GM19025 (cell line): Measurements from ENCODE around the gene MTMR10.

ENCODE experiments used
- ATAC-seq: cut with Tn5 transposase; IDR thresholded peaks from one replicate; pipeline ENCODE4 v1.9.1; 2021; ENCODE audit warnings: mild to moderate bottlenecking, low read depth, moderate library complexity; ENCODE audit not compliant: unreplicated experiment

MTMR10 gene

DNA sequence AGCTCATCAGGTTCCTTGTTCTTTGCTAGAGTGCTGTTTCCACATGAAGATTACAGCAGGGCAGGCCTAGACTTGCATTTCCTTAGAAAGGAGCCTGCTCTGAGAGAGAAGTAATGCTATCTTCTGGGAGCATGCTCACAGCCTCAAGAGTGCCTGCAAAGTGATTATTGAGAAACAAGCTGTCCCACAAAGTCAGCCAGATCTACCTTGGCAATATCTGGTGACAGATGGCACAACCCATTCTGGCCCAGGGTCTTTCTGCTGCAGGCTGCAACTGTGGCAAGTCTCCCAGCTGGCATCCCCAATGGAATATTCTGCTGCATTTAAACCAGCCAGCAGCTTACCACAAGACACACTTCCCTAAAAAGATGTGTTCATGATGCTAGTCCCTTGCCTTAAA lies 29.3 kb downstream of the MTMR10 start:
- no peak for ATAC-seq

DNA sequence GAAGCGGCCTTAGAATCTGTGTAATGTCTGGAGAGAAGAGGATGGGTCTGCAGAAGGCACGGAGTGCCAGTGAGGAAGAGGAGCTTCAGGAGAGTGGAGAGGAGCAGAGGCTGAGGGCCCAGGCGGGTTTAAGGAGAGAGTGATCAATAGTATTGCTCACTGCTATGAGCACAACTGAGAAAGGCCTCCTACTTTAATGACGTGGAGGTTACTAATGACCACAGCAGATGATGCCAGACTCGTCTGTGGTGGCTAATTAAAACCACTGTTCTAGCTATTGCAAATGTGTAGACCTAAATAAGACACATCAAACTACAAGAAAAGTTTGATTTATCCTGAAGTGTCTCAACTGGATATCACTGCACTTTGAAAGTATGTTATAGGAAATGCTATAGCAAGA lies 33.2 kb downstream of the MTMR10 start:
- no peak for ATAC-seq

DNA sequence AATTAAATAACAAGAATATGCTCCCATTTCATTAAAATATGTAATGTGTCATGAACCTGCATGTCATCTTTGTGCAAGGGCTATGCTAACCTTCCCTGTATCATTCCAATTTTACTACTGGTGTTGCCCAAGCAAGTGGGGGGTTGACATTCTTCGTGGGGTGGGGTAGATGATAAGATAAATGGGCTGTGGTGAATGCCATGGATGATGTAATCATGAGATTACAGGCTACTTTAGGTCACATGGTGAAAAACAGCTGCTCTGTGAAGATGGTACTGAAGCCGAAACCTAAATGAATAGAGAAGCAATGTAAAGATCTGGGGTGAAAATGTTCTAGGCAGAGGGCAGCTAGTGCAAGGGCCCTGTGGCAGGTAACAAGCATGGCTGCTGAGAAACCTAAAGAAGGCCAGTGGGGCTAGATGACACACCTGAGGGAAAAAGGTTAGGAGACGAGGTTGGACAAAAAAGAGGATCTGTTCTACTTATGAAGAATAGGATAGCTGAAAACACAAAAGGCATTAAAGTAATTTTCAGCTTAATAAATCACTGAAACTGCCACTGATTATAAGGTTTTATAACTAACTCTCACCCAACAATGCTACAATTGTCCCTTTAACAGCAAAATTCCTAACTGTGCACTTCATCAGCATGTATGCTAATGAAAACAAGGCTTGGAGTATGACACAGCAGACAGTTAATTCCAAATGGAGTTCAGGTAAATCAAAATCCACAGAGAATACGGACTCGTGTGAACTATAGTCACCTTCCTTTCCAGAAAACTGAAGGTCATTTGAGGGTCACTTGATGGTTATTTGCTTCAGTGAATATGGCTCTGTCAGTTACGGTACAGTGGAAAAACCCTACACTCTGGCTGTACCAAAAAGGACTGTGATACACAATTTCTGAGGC lies 35.0 kb downstream of the MTMR10 start:
- no peak for ATAC-seq

DNA sequence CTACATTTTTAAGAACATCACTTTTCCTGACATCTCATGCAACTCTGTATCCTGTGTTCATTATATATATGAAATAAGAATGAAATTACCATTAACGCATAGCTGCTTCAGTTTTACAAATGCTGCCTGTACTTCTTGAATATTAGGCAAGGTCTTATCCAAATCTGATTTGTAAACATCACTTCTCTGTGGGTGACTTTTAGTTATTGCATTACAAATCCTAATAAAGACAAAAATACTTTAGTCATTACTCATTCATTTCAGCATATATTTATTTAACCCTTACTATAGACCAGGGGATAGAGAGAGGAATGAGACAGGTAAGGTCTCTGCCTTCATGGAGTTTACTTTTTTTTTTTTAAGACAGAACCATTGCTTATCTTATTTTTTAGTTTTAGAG lies 36.8 kb downstream of the MTMR10 start:
- no peak for ATAC-seq

DNA sequence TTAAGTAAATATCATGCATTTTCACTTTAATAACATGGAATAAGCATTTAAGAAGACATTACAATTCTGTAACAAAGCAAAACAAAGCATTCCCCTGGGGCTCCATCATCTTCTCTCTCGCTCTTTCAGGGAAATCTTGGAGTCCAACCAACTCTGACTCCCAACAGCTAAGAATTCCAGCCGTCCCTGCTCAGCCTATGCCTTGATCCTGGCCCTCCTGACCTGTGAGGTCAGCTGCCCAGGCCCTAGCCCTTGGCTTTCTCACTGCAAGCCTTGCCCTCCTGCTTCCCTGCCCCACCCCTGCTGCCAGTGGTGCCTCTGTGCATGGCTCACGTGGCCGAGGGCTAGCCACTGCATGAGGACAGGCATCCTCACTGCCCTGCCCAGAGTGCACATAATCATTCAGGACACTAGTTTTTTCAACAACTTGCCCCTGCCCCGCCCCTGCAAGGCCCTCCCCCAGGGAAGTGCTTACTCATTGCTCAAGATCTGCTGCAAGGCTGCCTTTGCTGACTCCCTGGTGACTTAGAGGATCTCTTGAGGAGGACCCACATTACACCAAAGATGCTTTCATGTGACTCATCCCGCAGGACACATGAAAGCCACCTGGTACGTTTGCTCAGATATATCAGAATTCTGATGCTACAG lies 37.6 kb downstream of the MTMR10 start:
- no peak for ATAC-seq

DNA sequence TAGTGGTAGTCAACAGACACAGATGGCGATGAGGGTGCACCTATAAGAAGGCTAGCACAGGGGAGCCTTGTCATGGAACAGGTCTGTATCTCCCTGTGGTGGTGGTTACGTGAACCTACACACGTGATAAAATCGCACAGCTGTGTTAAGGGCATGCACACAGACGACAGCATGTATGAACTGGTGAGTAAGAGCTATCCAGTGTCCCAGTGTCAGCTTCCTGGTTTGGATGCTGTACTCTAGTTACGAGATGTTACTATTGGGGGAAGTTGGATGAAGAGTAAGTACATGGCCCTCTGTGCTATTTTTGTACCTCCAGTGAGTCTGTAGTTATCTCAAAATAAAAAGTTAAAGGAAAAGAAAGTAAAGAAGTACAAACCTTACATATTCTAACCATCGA lies 38.2 kb downstream of the MTMR10 start:
- no peak for ATAC-seq

DNA sequence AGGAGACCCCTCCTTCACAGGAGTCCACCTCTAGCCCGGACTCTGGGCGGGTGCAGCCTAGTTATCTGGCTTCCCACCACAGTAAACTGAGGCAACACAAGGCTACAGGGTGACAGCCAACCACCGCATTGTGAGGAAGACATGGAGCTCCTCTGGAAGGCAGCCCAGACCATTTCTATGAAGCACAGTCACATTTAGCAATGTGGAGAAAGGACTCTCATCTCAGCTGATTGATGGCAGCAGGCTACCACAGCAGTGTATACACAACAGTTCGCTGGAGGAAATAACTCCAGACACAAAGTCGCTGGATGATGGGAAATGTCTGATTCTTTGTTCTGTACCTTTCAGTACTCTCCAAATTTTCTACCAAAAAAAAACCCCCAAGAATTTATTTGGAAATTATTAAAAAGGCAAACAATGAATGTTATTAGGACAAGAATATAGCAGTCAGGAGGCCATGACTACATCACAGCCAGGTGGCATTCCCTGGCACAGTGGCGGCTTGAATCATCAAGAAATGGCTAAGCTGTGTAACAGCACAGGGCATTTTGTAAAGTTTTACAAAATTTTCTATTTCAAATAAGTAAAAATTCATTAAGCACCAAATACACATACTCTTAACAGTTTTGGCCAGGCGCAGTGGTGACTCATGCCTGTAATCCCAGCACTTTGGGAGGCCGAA lies 47.6 kb downstream of the MTMR10 start:
- ATAC-seq = no peak

DNA sequence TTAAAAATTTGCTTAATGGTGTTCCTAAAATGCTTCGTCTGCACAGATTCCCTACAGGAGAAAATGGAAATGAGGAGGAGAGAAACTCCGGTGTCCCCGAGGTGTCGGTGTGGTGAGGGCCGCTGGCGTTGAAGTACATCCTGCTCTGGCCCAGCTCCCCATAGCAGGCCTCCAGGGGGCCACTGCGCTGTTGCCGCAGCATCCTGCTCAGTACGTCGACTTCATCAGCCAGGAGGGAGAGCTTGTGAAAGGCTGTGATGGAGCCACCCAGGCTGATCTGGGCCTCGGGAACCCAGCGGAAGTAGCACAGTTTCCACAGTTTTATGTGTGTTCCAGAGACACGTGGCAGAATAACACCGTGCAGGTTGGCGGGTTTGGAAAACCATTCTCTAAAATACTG lies 49.9 kb downstream of the MTMR10 start:
- ATAC-seq = no peak

DNA sequence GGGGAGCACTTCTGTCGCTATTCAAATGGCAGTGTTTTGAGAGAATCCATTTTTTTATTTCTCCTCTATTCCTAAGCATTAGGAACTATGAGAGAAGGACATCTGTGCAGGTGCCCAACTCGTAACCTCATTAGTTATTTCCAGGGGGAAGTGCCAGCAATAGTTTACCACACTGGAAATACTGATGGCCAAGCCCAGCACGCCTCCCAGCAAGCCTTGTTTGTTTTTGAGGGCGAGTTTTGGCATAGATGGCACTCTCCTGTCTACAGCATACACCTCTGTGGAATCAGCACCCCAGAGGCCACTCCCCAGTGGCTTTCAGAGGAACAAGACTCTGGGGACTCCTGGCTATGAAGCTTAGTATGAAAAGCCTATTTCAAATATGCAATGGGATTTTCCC lies 51.1 kb downstream of the MTMR10 start:
- ATAC-seq = no peak

DNA sequence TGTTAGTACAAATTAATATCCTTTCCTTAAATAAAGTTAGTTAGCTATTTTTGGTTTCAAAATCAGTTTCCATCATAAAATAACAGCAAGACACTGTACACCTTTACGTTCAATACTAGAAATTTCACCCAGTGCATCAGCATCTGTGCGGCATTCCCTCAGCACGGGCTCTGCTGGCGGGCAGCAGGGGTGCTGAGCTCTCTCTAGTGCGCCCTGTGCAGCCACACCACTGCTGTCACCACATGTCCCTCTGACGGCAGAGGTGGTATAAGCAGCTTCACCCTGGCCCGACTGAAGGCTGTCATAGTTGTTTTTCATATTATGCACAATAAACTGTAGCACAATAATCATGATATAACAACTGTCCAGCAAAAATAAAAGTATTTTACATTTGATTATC lies 52.3 kb downstream of the MTMR10 start:
- ATAC-seq = no peak

DNA sequence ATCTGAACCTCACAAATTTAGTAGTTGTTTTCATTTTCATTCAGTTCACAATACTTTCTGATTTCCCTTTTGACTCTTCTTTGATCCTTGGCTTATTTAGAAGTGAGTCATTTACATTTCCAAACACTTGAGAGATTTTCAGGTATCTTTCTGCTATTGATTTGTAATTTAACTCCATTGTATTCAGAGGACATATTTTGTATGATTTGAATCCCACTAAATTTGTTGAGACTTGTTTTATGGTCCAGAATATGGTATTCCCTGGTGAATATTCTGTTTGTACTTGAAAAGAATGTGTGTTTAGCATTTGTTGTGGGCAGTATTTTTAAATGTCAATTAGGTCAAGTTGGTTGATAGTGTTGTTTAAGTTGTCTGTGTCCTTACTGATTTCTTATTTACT lies 58.1 kb downstream of the MTMR10 start:
- ATAC-seq = no peak

DNA sequence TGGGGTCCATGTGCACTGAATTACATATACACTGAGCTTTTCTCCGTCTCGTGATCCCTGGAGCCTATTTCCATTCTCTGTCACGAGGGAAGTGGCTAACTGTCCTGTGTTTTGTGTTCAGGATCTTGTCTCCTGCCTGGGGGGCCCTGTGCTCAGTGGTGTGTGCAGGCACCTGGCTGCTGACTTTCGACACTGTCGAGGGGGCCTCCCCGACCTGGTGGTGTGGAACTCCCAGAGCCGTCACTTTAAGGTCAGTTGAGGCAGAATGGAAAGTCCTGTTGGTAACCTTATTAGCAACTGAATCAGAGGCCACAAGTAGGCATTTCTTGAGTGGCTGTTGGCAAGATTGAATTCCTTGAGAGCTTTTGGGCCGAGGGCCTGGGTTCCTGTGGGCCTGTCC lies 61.0 kb downstream of the MTMR10 start:
- no peak for ATAC-seq

DNA sequence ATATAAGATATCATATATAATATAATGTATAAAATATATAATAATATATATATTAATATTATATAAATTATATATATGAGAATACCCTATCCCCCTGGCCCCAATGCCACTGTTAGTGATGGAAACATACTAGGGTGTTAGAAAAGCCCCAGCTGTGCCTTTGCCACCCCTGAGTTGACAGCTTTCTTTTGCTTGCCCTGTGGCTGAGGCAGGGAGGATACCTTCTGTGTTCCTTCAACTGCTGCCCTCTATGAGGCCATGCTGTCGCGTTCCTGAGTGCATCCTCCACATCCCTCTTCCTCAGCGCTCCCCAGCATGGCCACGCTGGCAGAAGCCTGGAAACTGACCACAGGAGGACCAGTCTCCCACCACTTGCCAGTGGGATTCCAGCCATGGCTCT lies 61.4 kb downstream of the MTMR10 start:
- ATAC-seq = no peak

DNA sequence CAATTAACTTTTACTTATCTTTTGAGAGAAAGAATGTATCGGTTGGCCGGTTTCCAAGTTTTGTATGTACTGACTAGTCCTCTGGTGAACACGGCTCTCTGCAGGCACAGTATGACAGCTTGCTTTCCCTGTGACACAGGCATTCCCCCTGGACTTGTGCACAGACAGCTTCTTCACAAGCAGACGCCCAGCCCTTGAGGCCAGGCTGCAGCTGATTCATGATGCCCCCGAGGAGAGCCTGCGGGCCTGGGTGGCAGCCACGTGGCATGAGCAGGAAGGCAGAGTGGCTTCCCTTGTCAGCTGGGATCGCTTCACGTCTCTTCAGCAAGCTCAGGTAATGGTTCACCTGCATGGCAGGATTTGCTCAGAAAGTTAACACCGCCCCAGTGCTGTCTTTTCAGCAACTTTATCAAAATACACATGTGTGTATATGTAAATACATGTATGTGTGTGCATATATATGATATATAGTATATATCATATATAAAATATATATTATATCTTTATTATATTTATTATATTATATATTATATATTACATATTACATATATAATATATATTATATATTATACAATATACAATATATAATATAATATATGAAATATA lies 62.3 kb downstream of the MTMR10 start:
- no peak for ATAC-seq

DNA sequence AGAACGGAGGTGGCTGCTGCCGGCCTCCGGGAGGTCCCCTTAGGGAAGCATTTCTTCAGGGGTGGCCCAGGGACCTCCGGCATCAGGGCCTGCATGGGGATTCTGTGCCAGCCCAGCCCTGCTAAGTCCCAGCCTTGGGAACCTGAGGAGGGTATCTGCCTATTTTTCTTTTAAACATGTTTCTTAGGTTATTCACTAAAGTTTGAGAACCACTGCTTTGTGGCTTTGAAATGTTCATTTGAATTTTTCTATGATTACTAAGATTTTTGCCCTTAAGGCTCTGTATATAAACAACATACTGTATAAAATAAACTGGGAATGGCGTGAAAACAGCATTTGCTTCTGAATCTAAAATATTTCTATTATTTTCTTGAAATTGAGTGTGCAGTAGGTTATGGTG lies 63.4 kb downstream of the MTMR10 start:
- ATAC-seq = no peak

DNA sequence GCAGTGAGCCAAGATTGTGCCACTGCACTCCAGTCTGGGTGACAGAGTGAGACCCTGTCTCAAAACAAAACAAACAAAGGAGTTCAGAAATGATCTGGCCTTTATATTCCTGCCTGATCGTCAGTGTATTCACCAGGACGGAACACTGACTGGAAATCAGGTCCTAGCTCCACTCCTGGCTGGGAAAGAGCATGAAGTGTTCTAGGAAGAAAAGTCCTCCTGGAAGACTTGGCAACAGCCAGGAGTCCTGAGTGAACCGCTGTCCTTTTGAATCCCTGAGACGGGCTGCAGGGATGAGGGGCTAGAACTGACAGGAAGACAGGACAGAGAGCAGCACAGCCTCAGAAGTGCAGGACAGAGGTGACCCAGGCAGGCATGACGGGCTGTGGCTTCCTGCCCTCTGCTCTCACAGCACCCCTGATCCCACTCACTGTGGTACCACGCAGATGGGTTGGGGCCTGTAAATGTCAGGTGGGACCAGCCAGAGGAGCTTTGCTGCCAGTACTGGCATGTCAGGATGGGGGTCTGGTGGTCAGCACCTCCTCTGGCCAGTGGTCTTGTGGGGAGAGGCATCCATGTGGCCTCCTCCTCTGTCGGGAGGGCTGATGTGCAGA lies 64.2 kb downstream of the MTMR10 start:
- no peak for ATAC-seq

DNA sequence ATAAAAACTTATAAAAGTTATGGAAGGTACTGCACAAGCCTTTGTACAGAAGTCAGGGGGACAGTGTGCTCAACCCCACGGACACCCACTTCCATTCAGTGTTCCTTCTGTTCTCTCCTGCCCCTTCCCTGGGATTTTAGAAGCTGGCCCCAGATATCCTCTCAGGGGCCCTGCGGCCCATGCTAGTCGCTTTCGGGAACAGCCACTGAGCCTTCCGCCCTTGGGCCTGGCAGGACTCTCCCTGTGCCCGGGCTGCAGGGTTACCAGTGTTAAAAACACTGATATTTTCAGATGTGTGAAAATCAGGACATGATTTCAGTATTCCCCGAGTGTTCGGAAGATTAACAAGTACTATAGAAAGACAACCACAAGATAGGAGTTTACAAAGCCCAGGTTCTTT lies 65.3 kb downstream of the MTMR10 start:
- ATAC-seq = no peak

DNA sequence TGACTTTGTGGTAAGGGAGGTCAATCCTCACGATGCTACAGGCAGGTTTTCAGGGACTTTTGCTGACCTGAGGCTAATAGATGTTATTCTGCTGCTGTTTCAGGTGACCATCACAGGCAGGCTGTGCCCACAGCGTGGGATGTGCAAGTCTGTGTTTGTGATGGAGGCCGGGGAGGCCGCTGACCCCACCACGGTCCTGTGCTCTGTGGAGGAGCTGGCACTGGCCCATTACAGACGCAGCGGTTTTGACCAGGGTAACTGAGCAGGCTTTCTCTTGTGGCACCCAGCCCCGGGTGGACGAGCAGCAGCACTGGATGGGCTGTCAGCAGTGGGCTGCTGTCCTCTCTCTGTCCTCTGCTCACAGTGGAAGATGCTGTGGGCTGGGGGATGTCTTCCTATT lies 65.7 kb downstream of the MTMR10 start:
- ATAC-seq = no peak

DNA sequence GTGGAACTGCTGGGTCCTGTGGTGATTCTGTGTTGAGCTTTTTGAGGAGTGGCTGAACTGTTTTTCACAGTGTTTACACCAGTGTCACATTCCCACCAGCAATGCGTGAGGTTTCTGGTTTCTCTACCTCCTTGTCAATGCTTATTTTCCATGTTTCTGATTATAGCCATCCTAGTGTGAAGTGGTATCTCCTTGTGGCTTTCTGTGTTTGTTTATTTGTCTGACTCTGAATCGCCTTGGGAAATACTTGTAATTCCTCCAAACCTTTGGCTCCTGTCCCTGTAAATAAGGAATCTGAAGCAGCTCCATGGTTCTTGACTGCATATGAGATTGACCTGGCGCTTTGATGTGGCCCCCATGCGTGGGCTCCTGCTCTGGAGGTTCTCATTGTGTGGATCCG lies 67.1 kb downstream of the MTMR10 start:
- ATAC-seq = no peak

DNA sequence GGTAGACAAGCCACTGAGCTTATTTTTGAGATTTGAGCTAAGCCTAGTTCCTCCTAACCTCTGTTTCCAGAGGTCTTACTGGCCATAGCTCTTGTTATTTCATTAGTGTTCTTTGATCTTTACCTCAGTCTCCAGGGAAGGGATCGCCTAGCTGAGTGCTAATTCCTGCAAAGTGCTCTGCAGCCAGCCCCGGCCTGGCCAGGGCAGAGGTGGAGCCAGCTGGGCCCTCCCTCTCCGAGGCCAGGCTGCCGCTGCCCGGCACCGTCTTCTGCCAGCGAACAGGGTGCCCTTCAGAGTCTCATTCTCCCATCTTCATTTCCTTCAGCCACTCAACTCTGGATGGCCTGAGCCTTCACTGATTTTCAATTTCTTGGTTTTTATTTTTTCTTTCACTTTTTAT lies 68.0 kb downstream of the MTMR10 start:
- no peak for ATAC-seq
